Uterus (tissue), 2 donors: Measurements from ENCODE around the gene ANGPT4.

Experiments
- POLR2A ChIP-seq, 2 donors: fragments of 450-650 bp; IDR thresholded peaks; one replicate each; pipeline ENCODE4 v1.6.1; 2016; ENCODE audit warnings: antibody characterized with exemption in 2 of 2, mild to moderate bottlenecking in 1 of 2, moderate library complexity in 1 of 2
- TF ChIP-seq, protein P1 (sequence below), 4 experiments: fragments of 200-600 bp in 2 of 4; fragments of 450-650 bp in 2 of 4; sonication (generic) in 2 of 4; IDR thresholded peaks; one replicate each; pipeline ENCODE4 v1.5.1; 2016 to 2019; ENCODE audit warnings: antibody characterized with exemption in 4 of 4, mild to moderate bottlenecking in 2 of 4, moderate library complexity in 1 of 4

DNA sequence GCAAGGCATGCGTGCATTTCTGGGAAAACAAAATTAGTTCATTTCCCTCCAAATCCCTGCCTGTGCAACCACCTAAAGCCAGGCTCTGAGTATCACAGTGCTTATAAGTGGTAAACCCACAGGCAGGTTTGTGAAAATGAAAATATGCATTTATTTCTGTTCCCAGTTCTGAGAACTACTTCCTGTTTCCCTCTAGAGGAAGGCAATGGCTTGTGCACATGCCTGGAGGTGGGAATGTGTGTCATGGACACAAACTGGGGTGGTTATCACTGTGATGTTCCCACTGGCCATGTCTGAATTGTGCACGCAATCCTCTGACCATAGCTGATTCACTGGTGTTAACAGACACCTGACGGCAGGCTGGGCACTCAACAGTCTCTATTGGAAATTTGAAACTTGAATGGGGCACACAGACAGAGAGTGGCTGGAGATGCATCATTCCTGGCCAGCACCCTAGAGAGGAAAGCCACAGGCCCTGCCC lies 56.3 kb downstream of the ANGPT4 start:
- no peak for TF ChIP-seq POLR2A (IDR thresholded peaks at IDR 0.05)
- TF ChIP-seq, protein P1, sequence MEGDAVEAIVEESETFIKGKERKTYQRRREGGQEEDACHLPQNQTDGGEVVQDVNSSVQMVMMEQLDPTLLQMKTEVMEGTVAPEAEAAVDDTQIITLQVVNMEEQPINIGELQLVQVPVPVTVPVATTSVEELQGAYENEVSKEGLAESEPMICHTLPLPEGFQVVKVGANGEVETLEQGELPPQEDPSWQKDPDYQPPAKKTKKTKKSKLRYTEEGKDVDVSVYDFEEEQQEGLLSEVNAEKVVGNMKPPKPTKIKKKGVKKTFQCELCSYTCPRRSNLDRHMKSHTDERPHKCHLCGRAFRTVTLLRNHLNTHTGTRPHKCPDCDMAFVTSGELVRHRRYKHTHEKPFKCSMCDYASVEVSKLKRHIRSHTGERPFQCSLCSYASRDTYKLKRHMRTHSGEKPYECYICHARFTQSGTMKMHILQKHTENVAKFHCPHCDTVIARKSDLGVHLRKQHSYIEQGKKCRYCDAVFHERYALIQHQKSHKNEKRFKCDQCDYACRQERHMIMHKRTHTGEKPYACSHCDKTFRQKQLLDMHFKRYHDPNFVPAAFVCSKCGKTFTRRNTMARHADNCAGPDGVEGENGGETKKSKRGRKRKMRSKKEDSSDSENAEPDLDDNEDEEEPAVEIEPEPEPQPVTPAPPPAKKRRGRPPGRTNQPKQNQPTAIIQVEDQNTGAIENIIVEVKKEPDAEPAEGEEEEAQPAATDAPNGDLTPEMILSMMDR (IDR thresholded peaks at IDR 0.05): no peak
